Measurements from ENCODE around the gene RAB11A.

GRCh38 chr15:65926899-65927298 lies 57.6 kb downstream of the RAB11A start:
- no peak for TF ChIP-seq CTCF (IDR thresholded peaks at IDR 0.05)
- no peak for TF ChIP-seq POLR2A (IDR thresholded peaks at IDR 0.05)
